Measurements from ENCODE around the gene SSRP1. TPM values are rescaled to one million over a fixed set of nuclear protein-coding genes. Genes with fewer than 3 reads are reported as not detected.

SSRP1 gene
- polyA plus RNA-seq, 1 donor (not counting 4 experiments of a cell fraction or from before 2014, with no cell fraction given) = 115 TPM

DNA sequence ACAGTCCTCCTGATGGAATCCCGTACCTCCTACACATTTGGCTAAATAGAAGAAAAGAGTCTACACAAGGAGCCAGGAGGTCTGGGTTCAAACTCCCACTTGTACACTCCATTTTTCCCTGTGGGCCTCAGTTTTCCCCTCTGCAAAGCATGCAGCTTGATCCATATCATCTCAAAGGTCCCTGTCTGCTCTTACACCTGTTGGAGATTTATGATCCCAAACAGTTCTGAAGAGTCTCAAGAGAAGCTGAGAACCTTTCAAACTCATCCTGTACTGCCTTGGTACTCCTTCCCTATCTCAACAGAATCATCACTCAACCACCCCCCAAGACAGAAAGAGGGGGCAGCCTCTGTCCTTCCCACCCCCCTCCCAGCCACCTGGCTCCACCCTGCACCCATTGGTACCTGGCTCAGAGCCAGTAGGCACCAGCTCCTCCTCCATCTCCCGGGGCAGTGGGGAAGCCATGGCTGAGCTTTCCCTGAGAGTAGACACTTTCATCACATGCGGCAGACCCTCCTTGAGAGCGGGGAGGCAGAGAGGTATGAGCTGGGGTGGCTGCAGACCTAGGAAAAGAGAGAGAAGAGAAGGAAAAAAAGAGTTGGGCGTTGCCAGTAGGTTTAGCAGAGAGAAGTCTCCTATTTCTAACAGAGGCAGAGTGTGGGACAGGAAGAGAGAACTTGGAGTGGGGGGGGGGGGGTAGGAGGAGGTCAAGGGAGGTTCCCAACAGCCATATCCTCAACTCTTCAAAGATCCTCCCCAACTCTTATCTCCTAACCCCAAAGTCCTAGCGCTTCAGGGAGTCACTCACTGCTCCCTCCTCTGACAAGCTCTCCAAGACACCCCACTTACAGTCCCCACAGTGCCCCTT lies 14.1 kb downstream of the SSRP1 start:
- TF ChIP-seq, protein P1, sequence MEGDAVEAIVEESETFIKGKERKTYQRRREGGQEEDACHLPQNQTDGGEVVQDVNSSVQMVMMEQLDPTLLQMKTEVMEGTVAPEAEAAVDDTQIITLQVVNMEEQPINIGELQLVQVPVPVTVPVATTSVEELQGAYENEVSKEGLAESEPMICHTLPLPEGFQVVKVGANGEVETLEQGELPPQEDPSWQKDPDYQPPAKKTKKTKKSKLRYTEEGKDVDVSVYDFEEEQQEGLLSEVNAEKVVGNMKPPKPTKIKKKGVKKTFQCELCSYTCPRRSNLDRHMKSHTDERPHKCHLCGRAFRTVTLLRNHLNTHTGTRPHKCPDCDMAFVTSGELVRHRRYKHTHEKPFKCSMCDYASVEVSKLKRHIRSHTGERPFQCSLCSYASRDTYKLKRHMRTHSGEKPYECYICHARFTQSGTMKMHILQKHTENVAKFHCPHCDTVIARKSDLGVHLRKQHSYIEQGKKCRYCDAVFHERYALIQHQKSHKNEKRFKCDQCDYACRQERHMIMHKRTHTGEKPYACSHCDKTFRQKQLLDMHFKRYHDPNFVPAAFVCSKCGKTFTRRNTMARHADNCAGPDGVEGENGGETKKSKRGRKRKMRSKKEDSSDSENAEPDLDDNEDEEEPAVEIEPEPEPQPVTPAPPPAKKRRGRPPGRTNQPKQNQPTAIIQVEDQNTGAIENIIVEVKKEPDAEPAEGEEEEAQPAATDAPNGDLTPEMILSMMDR (optimal IDR thresholded peaks at IDR 0.05 in 1 of 3, IDR thresholded peaks at IDR 0.05 in 1 of 3, conservative IDR thresholded peaks at IDR 0.05 in 1 of 3; ENCODE audit: extremely low read depth in 1 of 3, insufficient read depth in 2 of 3, low read length in 3 of 3) = no peak
- TF ChIP-seq EZH2 (IDR thresholded peaks at IDR 0.05; ENCODE audit: low read length) = no peak
- peak overlapping the region; percentile 94 for H3K27ac ChIP-seq (ENCODE audit: control insufficient read depth, insufficient read depth, low read length)
- peak overlapping the region; percentile 93 for H3K9ac ChIP-seq (ENCODE audit: control insufficient read depth, extremely low read depth, insufficient read depth, low read length)
- dilution Hi-C loops (cut with MboI; ENCODE audit: extremely low pct_ligation_motif_present, low sequenced_read_pairs) = no loop called here
- H3K79me2 ChIP-seq (ENCODE audit: control insufficient read depth, insufficient read depth, low read length) = peaks cover 54% of the 10 kb centered on the region
- H4K20me1 ChIP-seq (ENCODE audit: control insufficient read depth, extremely low read depth, insufficient read depth, low read length) = peaks cover 6% of the 10 kb centered on the region
- H3K4me3 ChIP-seq (ENCODE audit: control insufficient read depth in 2 of 3, extremely low read depth in 1 of 3, insufficient read depth in 2 of 3, low read depth in 1 of 3, low read length in 3 of 3) = peak overlapping the region; percentile 65 to 87 (median 74)
- peaks cover 55% of the 10 kb centered on the region for H3K4me1 ChIP-seq (ENCODE audit: control insufficient read depth, extremely low read depth, insufficient read depth, low read length)
- H3K9me3 ChIP-seq (ENCODE audit: control insufficient read depth, low read depth, low read length) = no peaks in the 10 kb centered on the region
- H2AFZ ChIP-seq (ENCODE audit: control insufficient read depth, low read length) = no peak overlapping the region
- no peak for DNase-seq (ENCODE audit: low read depth, low spot score)
- peak; percentile 62 for FAIRE-seq
- peaks cover 2% of the 10 kb centered on the region for H3K9me1 ChIP-seq (ENCODE audit: control insufficient read depth, extremely low read depth, insufficient read depth, low read length)
- H3K36me3 ChIP-seq (ENCODE audit: control insufficient read depth in 2 of 2, extremely low read depth in 1 of 2, insufficient read depth in 2 of 2, low read length in 2 of 2) = peaks cover 22 to 36% of the 10 kb centered on the region in 2 experiments
- H3K27me3 ChIP-seq (ENCODE audit: control insufficient read depth, extremely low read depth, insufficient read depth, low read length) = no peaks in the 10 kb centered on the region
- H3K4me2 ChIP-seq (ENCODE audit: control insufficient read depth, extremely low read depth, insufficient read depth, low read depth, low read length) = peak overlapping the region; percentile 94

- peaks cover 26 to 40% of the 10 kb centered on the region in 2 experiments for H3K36me3 ChIP-seq (ENCODE audit: control insufficient read depth in 2 of 2, extremely low read depth in 1 of 2, insufficient read depth in 2 of 2, low read length in 2 of 2)
- H3K4me2 ChIP-seq (ENCODE audit: control insufficient read depth, extremely low read depth, insufficient read depth, low read depth, low read length) = peak overlapping the region; percentile 94
- dilution Hi-C loops (cut with MboI; ENCODE audit: extremely low pct_ligation_motif_present, low sequenced_read_pairs) = no loop called here
- DNase-seq (ENCODE audit: low read depth, low spot score) = no peak
- H3K4me1 ChIP-seq (ENCODE audit: control insufficient read depth, extremely low read depth, insufficient read depth, low read length) = peaks cover 51% of the 10 kb centered on the region
- H2AFZ ChIP-seq (ENCODE audit: control insufficient read depth, low read length) = no peak overlapping the region
- no peak for FAIRE-seq
- TF ChIP-seq, protein P1 (optimal IDR thresholded peaks at IDR 0.05 in 1 of 3, IDR thresholded peaks at IDR 0.05 in 1 of 3, conservative IDR thresholded peaks at IDR 0.05 in 1 of 3; ENCODE audit: extremely low read depth in 1 of 3, insufficient read depth in 2 of 3, low read length in 3 of 3) = no peak
- TF ChIP-seq EZH2 (IDR thresholded peaks at IDR 0.05; ENCODE audit: low read length) = no peak
- H3K9me1 ChIP-seq (ENCODE audit: control insufficient read depth, extremely low read depth, insufficient read depth, low read length) = peaks cover 2% of the 10 kb centered on the region
- H3K79me2 ChIP-seq (ENCODE audit: control insufficient read depth, insufficient read depth, low read length) = peaks cover 61% of the 10 kb centered on the region
- no peaks in the 10 kb centered on the region for H3K27me3 ChIP-seq (ENCODE audit: control insufficient read depth, extremely low read depth, insufficient read depth, low read length)
- peak overlapping the region; percentile 93 for H3K9ac ChIP-seq (ENCODE audit: control insufficient read depth, extremely low read depth, insufficient read depth, low read length)
- H3K4me3 ChIP-seq (ENCODE audit: control insufficient read depth in 2 of 3, extremely low read depth in 1 of 3, insufficient read depth in 2 of 3, low read depth in 1 of 3, low read length in 3 of 3) = peak overlapping the region; percentile 65 to 87 (median 74)
- H3K27ac ChIP-seq (ENCODE audit: control insufficient read depth, insufficient read depth, low read length) = peak overlapping the region; percentile 94
- peaks cover 9% of the 10 kb centered on the region for H4K20me1 ChIP-seq (ENCODE audit: control insufficient read depth, extremely low read depth, insufficient read depth, low read length)
- H3K9me3 ChIP-seq (ENCODE audit: control insufficient read depth, low read depth, low read length) = no peaks in the 10 kb centered on the region
These were observed 14.8 kb downstream of the SSRP1 start for GRCh38 chr11:57320719-57321387.

Measured in keratinocyte (primary cell).